HTERT RPE-1 (cell line): Measurements from ENCODE around the gene ANGPTL8.

Experiments
- in situ Hi-C: fragments of 300-500 bp; cut with MboI; formaldehyde crosslinking; loops from 4 replicates; pipeline ENCODE4 v1.14.3; 2020; ENCODE audit warnings: low sequenced_read_pairs

Gene ANGPTL8

GRCh38 chr19:11286312-11286974, 47.0 kb downstream of the ANGPTL8 start:
- in situ Hi-C loops = no loop called here

- in situ Hi-C loops = no loop called here
These were observed 48.9 kb downstream of the ANGPTL8 start for GRCh38 chr19:11288349-11288748.

- in situ Hi-C loops = no loop called here
These were observed 50.8 kb downstream of the ANGPTL8 start for GRCh38 chr19:11290256-11290655.

- in situ Hi-C loops = no loop called here
These were observed 52.0 kb downstream of the ANGPTL8 start for GRCh38 chr19:11291415-11291814.
